ENCODE results near the gene TBC1D4.

TBC1D4 gene

GRCh38 chr13:75393839-75394520 is 88.0 kb downstream of the TBC1D4 start:
- DNase-seq (ENCODE audit: low read depth in 1 of 2, low spot score in 1 of 2) = no peak

- no peak for DNase-seq (ENCODE audit: low read depth in 1 of 2, low spot score in 1 of 2)
These were observed 90.4 kb downstream of the TBC1D4 start for GRCh38 chr13:75391432-75392100.

GRCh38 chr13:75390229-75390628 is 91.7 kb downstream of the TBC1D4 start:
- DNase-seq (ENCODE audit: low read depth in 1 of 2, low spot score in 1 of 2) = no peak

GRCh38 chr13:75385708-75386083 is 96.3 kb downstream of the TBC1D4 start:
- DNase-seq (ENCODE audit: low read depth in 1 of 2, low spot score in 1 of 2) = no peak

GRCh38 chr13:75384879-75385707 is 96.9 kb downstream of the TBC1D4 start:
- no peak for DNase-seq (ENCODE audit: low read depth in 1 of 2, low spot score in 1 of 2)

GRCh38 chr13:75383064-75383715 is 98.8 kb downstream of the TBC1D4 start:
- no peak for DNase-seq (ENCODE audit: low read depth in 1 of 2, low spot score in 1 of 2)

- no peak for DNase-seq (ENCODE audit: low read depth in 1 of 2, low spot score in 1 of 2)
These were observed 103.7 kb downstream of the TBC1D4 start for GRCh38 chr13:75378301-75378700.

- no peak for DNase-seq (ENCODE audit: low read depth in 1 of 2, low spot score in 1 of 2)
These were observed 105.1 kb downstream of the TBC1D4 start for GRCh38 chr13:75376792-75377402.

- no peak for DNase-seq (ENCODE audit: low read depth in 1 of 2, low spot score in 1 of 2)
These were observed 106.6 kb downstream of the TBC1D4 start for GRCh38 chr13:75375329-75375728.

GRCh38 chr13:75373988-75374387 is 108.0 kb downstream of the TBC1D4 start:
- no peak for DNase-seq (ENCODE audit: low read depth in 1 of 2, low spot score in 1 of 2)

GRCh38 chr13:75372923-75373841 is 108.8 kb downstream of the TBC1D4 start:
- DNase-seq (ENCODE audit: low read depth in 1 of 2, low spot score in 1 of 2) = no peak

- no peak for DNase-seq (ENCODE audit: low read depth in 1 of 2, low spot score in 1 of 2)
These were observed 109.5 kb downstream of the TBC1D4 start for GRCh38 chr13:75372517-75372916.

- DNase-seq (ENCODE audit: low read depth in 1 of 2, low spot score in 1 of 2) = no peak
These were observed 110.8 kb downstream of the TBC1D4 start for GRCh38 chr13:75371203-75371602.

GRCh38 chr13:75370774-75371173 is 111.2 kb downstream of the TBC1D4 start:
- DNase-seq (ENCODE audit: low read depth in 1 of 2, low spot score in 1 of 2) = no peak

GRCh38 chr13:75369981-75370380 is 112.0 kb downstream of the TBC1D4 start:
- DNase-seq (ENCODE audit: low read depth in 1 of 2, low spot score in 1 of 2) = no peak

GRCh38 chr13:75368167-75368566 is 113.8 kb downstream of the TBC1D4 start:
- DNase-seq (ENCODE audit: low read depth in 1 of 2, low spot score in 1 of 2) = no peak

GRCh38 chr13:75366380-75367280 is 115.3 kb downstream of the TBC1D4 start:
- DNase-seq (ENCODE audit: low read depth in 1 of 2, low spot score in 1 of 2) = no peak

GRCh38 chr13:75365724-75366173 is 116.2 kb downstream of the TBC1D4 start:
- DNase-seq (ENCODE audit: low read depth in 1 of 2, low spot score in 1 of 2) = no peak

- DNase-seq (ENCODE audit: low read depth in 1 of 2, low spot score in 1 of 2) = no peak
These were observed 117.7 kb downstream of the TBC1D4 start for GRCh38 chr13:75364131-75364713.

All from activated T-helper 1 cell treated with anti-CD3 and anti-CD28 coated beads, Interleukin-2, amount 50 U/mL, for 16 hours (primary cell).